Measurements from ENCODE around the gene PIP5KL1. TPM values are rescaled to one million over a fixed set of nuclear protein-coding genes. Genes with fewer than 3 reads are reported as not detected.
A peak's percentile ranks its signal among the peaks of the same experiment; 100 is the strongest.

Gene PIP5KL1
- total and polyA plus RNA-seq, 2 of the 8 experiments (the other 6 are each of a cell fraction or from before 2014, with no cell fraction given): 13.4 to 15.4 TPM

GRCh38 chr9:127979015-127979332 is 48.4 kb upstream of the PIP5KL1 start:
- Histone ChIP-seq H2AK5ac (ENCODE audit: low read depth, low read length) (no peak overlapping the region), H3K4me2 (ENCODE audit: insufficient read depth in 1 of 2, low read depth in 2 of 2, low read length in 2 of 2) (peak overlapping the region; percentile 73 to 97), H3K36me3 (ENCODE audit: control insufficient read depth in 2 of 4, insufficient read depth in 4 of 4, low read length in 3 of 4) (no peaks in the 10 kb centered on the region), H2BK20ac (ENCODE audit: low read length) (no peak overlapping the region), H3K27me3 (replicated peaks in 1 of 4; ENCODE audit: control insufficient read depth in 3 of 4, extremely low read depth in 1 of 4, insufficient read depth in 3 of 4, low read length in 3 of 4) (no peaks in the 10 kb centered on the region), H3K27ac (ENCODE audit: low read depth, low read length) (no peak overlapping the region), H3K9me3 (ENCODE audit: insufficient read depth in 2 of 2, low read depth in 1 of 2, low read length in 1 of 2) (no peaks in the 10 kb centered on the region), H4K91ac (replicated peaks; ENCODE audit: insufficient read length, low read length) (no peak overlapping the region), H2BK5ac (ENCODE audit: low read depth, low read length) (no peak overlapping the region), H2BK12ac (ENCODE audit: low read depth, low read length) (no peak overlapping the region), H4K5ac (ENCODE audit: insufficient read length, low read depth, low read length) (no peak overlapping the region), H3K79me1 (ENCODE audit: low read depth, low read length) (peaks cover 41% of the 10 kb centered on the region), H2AFZ (ENCODE audit: low read length) (no peak overlapping the region), H3K23me2 (ENCODE audit: low read depth, low read length) (peaks cover 7% of the 10 kb centered on the region; the same call in 1 of the 2 replicates), H3K14ac (ENCODE audit: insufficient read length) (no peak overlapping the region), H4K20me1 (replicated peaks in 1 of 2; ENCODE audit: control insufficient read depth in 1 of 2, insufficient read depth in 2 of 2, low read length in 2 of 2) (peaks cover 44 to 45% of the 10 kb centered on the region in 2 experiments), H3K56ac (replicated peaks; ENCODE audit: insufficient read length, low read depth, low read length) (no peak overlapping the region), H3K79me2 (ENCODE audit: control insufficient read depth in 1 of 2, insufficient read depth in 2 of 2, low read length in 2 of 2) (peaks cover 22 to 60% of the 10 kb centered on the region in 2 experiments), H3K9ac (replicated peaks in 1 of 4; ENCODE audit: extremely low read depth in 1 of 4, low read depth in 3 of 4, low read length in 3 of 4) (peak overlapping the region in 2 of 4 experiments; percentile 38 to 59; a peak in 5 of 7 replicates), H4K8ac (ENCODE audit: extremely low read depth, insufficient read depth, low read length) (no peak overlapping the region), H3K4ac (replicated peaks; ENCODE audit: insufficient read length, low read depth, low read length) (no peak overlapping the region), H3K23ac (ENCODE audit: insufficient read length) (no peak overlapping the region), H3K18ac (ENCODE audit: extremely low read depth, low read length) (peak overlapping the region; percentile 4; the same call in 1 of the 2 replicates), H3K4me3 (ENCODE audit: extremely low read depth in 1 of 4, insufficient read depth in 2 of 4, low read depth in 3 of 4, low read length in 4 of 4) (peak overlapping the region; percentile 88 to 99 (median 93)), H2BK15ac (ENCODE audit: low read length) (no peak overlapping the region), H3K4me1 (replicated peaks in 1 of 4; ENCODE audit: control insufficient read depth in 3 of 4, insufficient read depth in 4 of 4, low read length in 3 of 4) (peaks cover 4 to 42% (median 32%) of the 10 kb centered on the region in 4 experiments), H2BK120ac (replicated peaks; ENCODE audit: low read depth, low read length) (no peak overlapping the region)
- POLR2A ChIA-PET (ENCODE audit: partially characterized antibody): interaction anchor here (0.9 to 3.6 kb wide), 12 partner anchors 8 to 123 kb away, joined by 3 to 16 read pairs (median 4); partner anchors contain the start of genes DPM2 and PIP5KL1
- CTCF ChIA-PET (ENCODE audit: partially characterized antibody): interaction anchor here (0.7 to 7.9 kb wide), 7 partner anchors 23 to 494 kb away, joined by 3 to 49 read pairs (median 5); partner anchors contain the start of gene NAIF1
- FAIRE-seq (no peak), DNase-seq (ENCODE audit: low read depth in 1 of 2, low spot score in 2 of 2) (no peak)
- TF ChIP-seq CEBPB (IDR thresholded peaks at IDR 0.05; ENCODE audit: low read depth, low read length) (no peak), HDAC2 (IDR thresholded peaks at IDR 0.05; ENCODE audit: borderline replicate concordance in 1 of 2, low read depth in 2 of 2, low read length in 2 of 2) (no peak)
- 33% methylated on average over 5 of the region's 5 CpGs; no CpG with 5 or more reads in 1 of the 2 experiments for WGBS, 2 experiments (ENCODE audit: extremely low coverage in 1 of 2, insufficient coverage in 1 of 2, insufficient read length in 1 of 2, insufficient replicate concordance in 2 of 2, low coverage in 1 of 2, low lambda C conversion rate in 2 of 2, missing lambda C conversion rate in 1 of 2)
